Measurements from ENCODE around the gene METTL5. TPM values are rescaled to one million over a fixed set of nuclear protein-coding genes. Genes with fewer than 3 reads are reported as not detected.

The METTL5 gene
- total and polyA plus RNA-seq, 9 of the 15 experiments (the other 6 are each of a cell fraction or from before 2014, with no cell fraction given), result 149 to 471 (median 224) TPM

DNA sequence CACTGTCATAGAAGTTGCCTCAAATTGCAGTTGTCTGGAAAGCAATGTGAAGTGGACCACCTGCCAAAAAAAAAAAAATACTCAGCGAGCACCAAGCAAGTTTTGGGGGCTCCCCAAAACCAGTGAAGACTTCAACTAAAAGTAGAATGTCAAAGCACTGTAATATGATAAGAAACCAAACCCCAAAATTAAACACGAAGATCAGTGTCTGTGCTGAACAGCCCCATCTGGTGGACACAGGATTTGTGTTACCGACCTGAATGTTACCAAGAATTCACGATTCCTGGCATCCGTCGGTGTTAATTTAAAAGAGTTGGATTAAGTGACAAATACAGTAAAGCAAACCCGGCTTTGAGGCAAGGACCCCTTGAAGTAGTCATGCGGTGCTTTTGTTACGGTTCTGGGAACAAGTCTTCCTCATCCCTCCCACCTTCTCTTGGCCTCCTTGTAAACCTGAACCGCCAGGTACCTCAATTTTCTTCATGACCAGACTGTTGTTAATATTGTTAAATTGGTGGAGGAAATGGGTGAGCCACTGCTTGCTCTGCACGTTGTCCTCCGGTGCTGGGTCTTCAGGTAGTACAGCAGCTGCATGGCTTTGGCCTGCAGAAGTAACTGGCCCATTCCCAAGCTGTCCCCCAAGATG lies 57.3 kb downstream of the METTL5 start (continued):
- TF ChIP-seq, protein P1, sequence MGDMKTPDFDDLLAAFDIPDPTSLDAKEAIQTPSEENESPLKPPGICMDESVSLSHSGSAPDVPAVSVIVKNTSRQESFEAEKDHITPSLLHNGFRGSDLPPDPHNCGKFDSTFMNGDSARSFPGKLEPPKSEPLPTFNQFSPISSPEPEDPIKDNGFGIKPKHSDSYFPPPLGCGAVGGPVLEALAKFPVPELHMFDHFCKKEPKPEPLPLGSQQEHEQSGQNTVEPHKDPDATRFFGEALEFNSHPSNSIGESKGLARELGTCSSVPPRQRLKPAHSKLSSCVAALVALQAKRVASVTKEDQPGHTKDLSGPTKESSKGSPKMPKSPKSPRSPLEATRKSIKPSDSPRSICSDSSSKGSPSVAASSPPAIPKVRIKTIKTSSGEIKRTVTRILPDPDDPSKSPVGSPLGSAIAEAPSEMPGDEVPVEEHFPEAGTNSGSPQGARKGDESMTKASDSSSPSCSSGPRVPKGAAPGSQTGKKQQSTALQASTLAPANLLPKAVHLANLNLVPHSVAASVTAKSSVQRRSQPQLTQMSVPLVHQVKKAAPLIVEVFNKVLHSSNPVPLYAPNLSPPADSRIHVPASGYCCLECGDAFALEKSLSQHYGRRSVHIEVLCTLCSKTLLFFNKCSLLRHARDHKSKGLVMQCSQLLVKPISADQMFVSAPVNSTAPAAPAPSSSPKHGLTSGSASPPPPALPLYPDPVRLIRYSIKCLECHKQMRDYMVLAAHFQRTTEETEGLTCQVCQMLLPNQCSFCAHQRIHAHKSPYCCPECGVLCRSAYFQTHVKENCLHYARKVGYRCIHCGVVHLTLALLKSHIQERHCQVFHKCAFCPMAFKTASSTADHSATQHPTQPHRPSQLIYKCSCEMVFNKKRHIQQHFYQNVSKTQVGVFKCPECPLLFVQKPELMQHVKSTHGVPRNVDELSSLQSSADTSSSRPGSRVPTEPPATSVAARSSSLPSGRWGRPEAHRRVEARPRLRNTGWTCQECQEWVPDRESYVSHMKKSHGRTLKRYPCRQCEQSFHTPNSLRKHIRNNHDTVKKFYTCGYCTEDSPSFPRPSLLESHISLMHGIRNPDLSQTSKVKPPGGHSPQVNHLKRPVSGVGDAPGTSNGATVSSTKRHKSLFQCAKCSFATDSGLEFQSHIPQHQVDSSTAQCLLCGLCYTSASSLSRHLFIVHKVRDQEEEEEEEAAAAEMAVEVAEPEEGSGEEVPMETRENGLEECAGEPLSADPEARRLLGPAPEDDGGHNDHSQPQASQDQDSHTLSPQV (IDR thresholded peaks at IDR 0.05), result no peak
- TF ChIP-seq, protein P2, sequence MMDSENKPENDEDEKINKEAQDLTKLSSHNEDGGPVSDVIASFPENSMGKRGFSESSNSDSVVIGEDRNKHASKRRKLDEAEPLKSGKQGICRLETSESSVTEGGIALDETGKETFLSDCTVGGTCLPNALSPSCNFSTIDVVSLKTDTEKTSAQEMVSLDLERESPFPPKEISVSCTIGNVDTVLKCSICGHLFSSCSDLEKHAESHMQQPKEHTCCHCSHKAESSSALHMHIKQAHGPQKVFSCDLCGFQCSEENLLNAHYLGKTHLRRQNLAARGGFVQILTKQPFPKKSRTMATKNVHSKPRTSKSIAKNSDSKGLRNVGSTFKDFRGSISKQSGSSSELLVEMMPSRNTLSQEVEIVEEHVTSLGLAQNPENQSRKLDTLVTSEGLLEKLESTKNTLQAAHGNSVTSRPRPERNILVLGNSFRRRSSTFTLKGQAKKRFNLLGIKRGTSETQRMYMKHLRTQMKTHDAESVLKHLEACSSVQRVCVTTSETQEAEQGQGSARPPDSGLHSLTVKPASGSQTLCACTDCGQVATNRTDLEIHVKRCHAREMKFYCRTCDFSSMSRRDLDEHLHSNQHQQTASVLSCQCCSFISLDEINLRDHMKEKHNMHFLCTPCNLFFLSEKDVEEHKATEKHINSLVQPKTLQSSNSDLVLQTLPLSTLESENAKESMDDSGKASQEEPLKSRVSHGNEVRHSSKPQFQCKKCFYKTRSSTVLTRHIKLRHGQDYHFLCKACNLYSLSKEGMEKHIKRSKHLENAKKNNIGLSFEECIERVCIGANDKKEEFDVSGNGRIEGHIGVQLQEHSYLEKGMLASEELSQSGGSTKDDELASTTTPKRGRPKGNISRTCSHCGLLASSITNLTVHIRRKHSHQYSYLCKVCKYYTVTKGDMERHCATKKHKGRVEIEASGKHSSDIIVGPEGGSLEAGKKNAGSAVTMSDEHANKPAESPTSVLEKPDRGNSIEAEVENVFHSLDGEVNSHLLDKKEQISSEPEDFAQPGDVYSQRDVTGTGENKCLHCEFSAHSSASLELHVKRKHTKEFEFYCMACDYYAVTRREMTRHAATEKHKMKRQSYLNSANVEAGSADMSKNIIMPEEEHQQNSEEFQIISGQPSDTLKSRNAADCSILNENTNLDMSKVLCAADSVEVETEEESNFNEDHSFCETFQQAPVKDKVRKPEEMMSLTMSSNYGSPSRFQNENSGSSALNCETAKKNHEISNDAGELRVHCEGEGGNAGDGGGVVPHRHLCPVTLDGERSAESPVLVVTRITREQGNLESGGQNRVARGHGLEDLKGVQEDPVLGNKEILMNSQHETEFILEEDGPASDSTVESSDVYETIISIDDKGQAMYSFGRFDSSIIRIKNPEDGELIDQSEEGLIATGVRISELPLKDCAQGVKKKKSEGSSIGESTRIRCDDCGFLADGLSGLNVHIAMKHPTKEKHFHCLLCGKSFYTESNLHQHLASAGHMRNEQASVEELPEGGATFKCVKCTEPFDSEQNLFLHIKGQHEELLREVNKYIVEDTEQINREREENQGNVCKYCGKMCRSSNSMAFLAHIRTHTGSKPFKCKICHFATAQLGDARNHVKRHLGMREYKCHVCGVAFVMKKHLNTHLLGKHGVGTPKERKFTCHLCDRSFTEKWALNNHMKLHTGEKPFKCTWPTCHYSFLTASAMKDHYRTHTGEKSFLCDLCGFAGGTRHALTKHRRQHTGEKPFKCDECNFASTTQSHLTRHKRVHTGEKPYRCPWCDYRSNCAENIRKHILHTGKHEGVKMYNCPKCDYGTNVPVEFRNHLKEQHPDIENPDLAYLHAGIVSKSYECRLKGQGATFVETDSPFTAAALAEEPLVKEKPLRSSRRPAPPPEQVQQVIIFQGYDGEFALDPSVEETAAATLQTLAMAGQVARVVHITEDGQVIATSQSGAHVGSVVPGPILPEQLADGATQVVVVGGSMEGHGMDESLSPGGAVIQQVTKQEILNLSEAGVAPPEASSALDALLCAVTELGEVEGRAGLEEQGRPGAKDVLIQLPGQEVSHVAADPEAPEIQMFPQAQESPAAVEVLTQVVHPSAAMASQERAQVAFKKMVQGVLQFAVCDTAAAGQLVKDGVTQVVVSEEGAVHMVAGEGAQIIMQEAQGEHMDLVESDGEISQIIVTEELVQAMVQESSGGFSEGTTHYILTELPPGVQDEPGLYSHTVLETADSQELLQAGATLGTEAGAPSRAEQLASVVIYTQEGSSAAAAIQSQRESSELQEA (IDR thresholded peaks at IDR 0.05; ENCODE audit: low read depth), result no peak
- no peak for TF ChIP-seq TFAM (CRISPR knock-in tag; conservative IDR thresholded peaks at IDR 0.05)
- TF ChIP-seq ZNF175 (CRISPR knock-in tag; IDR thresholded peaks at IDR 0.05; ENCODE audit: low read depth), result no peak
- no peak for TF ChIP-seq DIDO1 (tag; IDR thresholded peaks at IDR 0.05; ENCODE audit: low read depth)
- 0 out of 2 replicates have a peak, but pooled peaks have one; percentile 18 for TF ChIP-seq CREM (IDR thresholded peaks at IDR 0.05; ENCODE audit: low read depth)
- 0 out of 2 replicates have a peak, but pooled peaks have one; percentile 28 for TF ChIP-seq SP1 (CRISPR knock-in tag; IDR thresholded peaks at IDR 0.05)
- no peak for TF ChIP-seq C11orf30 (IDR thresholded peaks at IDR 0.05; ENCODE audit: low read depth)
- TF ChIP-seq RAD21 (CRISPR knock-in tag; conservative IDR thresholded peaks at IDR 0.05 in 1 of 2, IDR thresholded peaks at IDR 0.05 in 1 of 2), result peak; percentile 67 to 87
- TF ChIP-seq MTA3 (IDR thresholded peaks at IDR 0.05; ENCODE audit: borderline replicate concordance), result 0 out of 2 replicates have a peak, but pooled peaks have one; percentile 27

Measured in K562 (cell line).